Naive thymus-derived CD8-positive, alpha-beta T cell (primary cell): ENCODE results near the gene ODAD3. TPM values are rescaled to one million over a fixed set of nuclear protein-coding genes. Genes with fewer than 3 reads are reported as not detected.
"Not testable (repeated sequence)": the region's sequence is repeated elsewhere in the genome, so short reads cannot be mapped to it uniquely, and the experiment has no call there.

ENCODE experiments used
- ATAC-seq, 2 donors: fragments of 150-1000 bp; cut with Tn5 transposase in 1 of 2; sonication (Bioruptor Pico), chemical (Tn5 transposase) in 1 of 2; 1 replicate in 1 of 2; 2 replicates in 1 of 2; pipeline ENCODE4 v1.10.0; 2021; ENCODE audit warnings: mild to moderate bottlenecking in 2 of 2, moderate library complexity in 2 of 2
- POLR2A ChIA-PET: fragments of 350-600 bp; sonication (Branson Sonifier 250); formaldehyde crosslinking; loops from one replicate; lab custom pipeline; 2021; ENCODE audit warnings: antibody characterized with exemption; lab: Charles Lee
- DNase-seq, 10 donors: peaks; one replicate each; pipeline versions ENCODE4 v3.0.0 to v3.0.0-alpha.2; 2020 to 2022
- H3K27ac Mint-ChIP-seq, 10 donors: one replicate each; pipeline ENCODE4 v1.8.0; 2020 to 2022; ENCODE audit warnings: mild to moderate bottlenecking in 10 of 10, mixed read lengths in 10 of 10, moderate library complexity in 4 of 10, inconsistent platforms in 1 of 10
- H3K27me3 Mint-ChIP-seq, 5 donors: one replicate each; pipeline ENCODE4 v1.8.0; 2021 to 2022; ENCODE audit warnings: mixed read lengths in 5 of 5
- H3K36me3 Mint-ChIP-seq, 3 donors: one replicate each; pipeline ENCODE4 v1.8.0; 2020 to 2022; ENCODE audit warnings: mixed read lengths in 3 of 3, mild to moderate bottlenecking in 2 of 3, inconsistent platforms in 1 of 3
- H3K4me1 Mint-ChIP-seq, 4 donors: one replicate each; pipeline ENCODE4 v1.8.0; 2021 to 2022; ENCODE audit warnings: mixed read lengths in 4 of 4
- H3K4me3 Mint-ChIP-seq, 10 donors: one replicate each; pipeline ENCODE4 v1.8.0; 2020 to 2022; ENCODE audit warnings: mild to moderate bottlenecking in 10 of 10, mixed read lengths in 10 of 10, moderate library complexity in 6 of 10, inconsistent platforms in 1 of 10
- H3K9me3 Mint-ChIP-seq, 9 donors: one replicate each; pipeline ENCODE4 v1.8.0; 2020 to 2022; ENCODE audit warnings: mixed read lengths in 9 of 9, mild to moderate bottlenecking in 3 of 9, inconsistent platforms in 1 of 9, moderate library complexity in 1 of 9
- polyA plus RNA-seq, 3 donors: library from polyadenylated mRNA; unstranded; fragments of 300-500 nt; fragmentation: Illumina TruSeq; gene quantifications; one replicate each; pipeline ENCODE4 v1.2.3, GENCODE V29; 2021
- total RNA-seq, 8 experiments: library from RNA in 2 of 8; stranded (reverse) in 2 of 8; gene quantifications; one replicate each; pipeline ENCODE4 v1.2.3 and lab custom pipeline; 2021 to 2026

ODAD3 gene
- total and polyA plus RNA-seq, 5 experiments from 2014 or later: not detected

GRCh38 chr19:11410682-11411081 lies 24.2 kb downstream of the ODAD3 start:
- POLR2A ChIA-PET: no interaction called here
- Mint-ChIP-seq H3K36me3 (no peaks in the 10 kb centered on the region), H3K27me3 (peaks cover 0 to 37% (median 12%) of the 10 kb centered on the region in 5 donors), H3K9me3 (no peaks in the 10 kb centered on the region), H3K4me1 (peaks cover 0 to 2% (median 0%) of the 10 kb centered on the region in 4 donors), H3K4me3 (no peak overlapping the region), H3K27ac (no peak overlapping the region)
- DNase-seq (no peak), ATAC-seq (no peak)

GRCh38 chr19:11408591-11408990 lies 26.3 kb downstream of the ODAD3 start:
- Mint-ChIP-seq H3K27me3 (peaks cover 0 to 33% (median 12%) of the 10 kb centered on the region in 5 donors), H3K4me3 (no peak overlapping the region), H3K4me1 (peaks cover 0 to 2% (median 0%) of the 10 kb centered on the region in 4 donors), H3K9me3 (no peaks in the 10 kb centered on the region), H3K27ac (no peak overlapping the region), H3K36me3 (no peaks in the 10 kb centered on the region)
- DNase-seq (no peak), ATAC-seq (no peak)
- POLR2A ChIA-PET: no interaction called here

DNA sequence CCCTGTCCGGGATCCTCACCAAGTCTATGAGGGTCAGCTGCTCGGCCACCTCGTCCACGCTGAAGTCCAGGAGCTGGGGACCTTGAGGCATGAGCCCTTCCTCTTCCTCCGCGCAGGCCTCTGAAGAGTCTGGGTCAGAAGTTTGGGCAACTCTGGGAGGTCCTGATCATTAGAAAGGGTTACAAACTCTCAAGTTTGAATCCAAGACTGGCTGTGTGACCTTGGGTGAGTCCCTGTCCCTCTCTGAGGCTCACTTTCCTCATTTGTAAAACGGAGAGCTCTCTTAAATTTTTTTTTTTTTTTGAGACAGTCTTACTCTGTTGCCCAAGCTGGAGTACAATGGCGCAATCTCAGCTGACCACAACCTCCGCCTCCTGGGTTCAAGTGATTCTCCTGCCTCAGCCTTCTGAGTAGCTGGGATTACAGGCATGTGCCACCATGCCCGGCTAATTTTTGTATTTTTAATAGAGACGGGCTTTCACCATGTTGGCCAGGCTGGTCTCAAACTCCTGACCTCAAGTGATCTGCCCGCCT lies 28.2 kb downstream of the ODAD3 start:
- H3K36me3 Mint-ChIP-seq, ATAC-seq, H3K4me1 Mint-ChIP-seq, H3K9me3 Mint-ChIP-seq, H3K4me3 Mint-ChIP-seq, DNase-seq, POLR2A ChIA-PET: not testable (repeated sequence)
- peaks cover 0 to 33% (median 12%) of the 10 kb centered on the region in 5 donors for H3K27me3 Mint-ChIP-seq
- H3K27ac Mint-ChIP-seq: peak overlapping the region in 1 of 10 donors; percentile 43

GRCh38 chr19:11405846-11406643 lies 28.9 kb downstream of the ODAD3 start:
- ATAC-seq: peak; percentile 56 to 76
- no peak overlapping the region for H3K27ac Mint-ChIP-seq

DNA sequence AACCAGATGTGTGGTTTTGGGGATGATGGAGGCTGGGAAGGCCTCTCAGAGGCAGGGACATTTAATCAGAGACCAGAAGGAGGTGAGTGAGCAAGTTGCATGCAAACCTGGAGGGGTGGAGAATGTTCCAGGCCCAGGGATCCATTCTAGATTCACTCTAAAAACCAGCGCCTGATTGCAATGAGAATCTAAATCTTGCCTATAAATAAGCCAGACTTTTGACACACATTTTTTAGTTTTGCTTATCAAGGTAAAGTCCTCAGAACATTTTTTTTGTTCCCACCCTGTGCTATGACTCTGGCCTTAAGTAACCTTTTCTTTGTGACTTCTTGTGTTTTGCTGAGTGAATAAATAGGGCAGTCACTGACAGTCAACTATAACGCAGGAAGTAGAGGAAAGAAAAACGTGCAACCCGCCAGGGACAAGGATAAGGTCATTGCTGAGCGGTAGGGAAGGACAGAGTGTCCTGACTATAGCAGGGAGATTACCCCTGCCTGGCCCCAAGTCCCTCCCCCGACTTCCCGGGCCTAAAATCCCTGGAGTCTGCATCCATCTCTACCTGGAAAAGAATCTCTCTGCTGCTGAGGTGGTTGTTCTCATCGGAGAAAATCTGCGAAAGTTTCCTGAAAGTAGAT lies 30.2 kb downstream of the ODAD3 start:
- POLR2A ChIA-PET: no interaction called here
- no peaks in the 10 kb centered on the region for H3K36me3 Mint-ChIP-seq
- ATAC-seq (no peak), DNase-seq (no peak)
- no peaks in the 10 kb centered on the region for H3K9me3 Mint-ChIP-seq
- H3K27me3 Mint-ChIP-seq: peaks cover 3 to 33% (median 17%) of the 10 kb centered on the region in 5 donors
- peaks cover 0 to 2% (median 0%) of the 10 kb centered on the region in 4 donors for H3K4me1 Mint-ChIP-seq
- no peak overlapping the region for H3K4me3 Mint-ChIP-seq
- H3K27ac Mint-ChIP-seq: no peak overlapping the region

More at GRCh38 chr19:11405846-11406643, 28.9 kb downstream of the ODAD3 start:
- Mint-ChIP-seq H3K9me3 (no peaks in the 10 kb centered on the region), H3K4me1 (peaks cover 0 to 2% (median 0%) of the 10 kb centered on the region in 4 donors), H3K36me3 (no peaks in the 10 kb centered on the region), H3K27me3 (peaks cover 0 to 31% (median 12%) of the 10 kb centered on the region in 5 donors), H3K4me3 (no peak overlapping the region)
- DNase-seq: peak in 2 of 10 donors; percentile 26 to 27
- POLR2A ChIA-PET: interaction anchor here (0.7 kb wide), 1 partner anchor 114 kb away, joined by 3 read pairs; no protein-coding TSS in a partner anchor

DNA sequence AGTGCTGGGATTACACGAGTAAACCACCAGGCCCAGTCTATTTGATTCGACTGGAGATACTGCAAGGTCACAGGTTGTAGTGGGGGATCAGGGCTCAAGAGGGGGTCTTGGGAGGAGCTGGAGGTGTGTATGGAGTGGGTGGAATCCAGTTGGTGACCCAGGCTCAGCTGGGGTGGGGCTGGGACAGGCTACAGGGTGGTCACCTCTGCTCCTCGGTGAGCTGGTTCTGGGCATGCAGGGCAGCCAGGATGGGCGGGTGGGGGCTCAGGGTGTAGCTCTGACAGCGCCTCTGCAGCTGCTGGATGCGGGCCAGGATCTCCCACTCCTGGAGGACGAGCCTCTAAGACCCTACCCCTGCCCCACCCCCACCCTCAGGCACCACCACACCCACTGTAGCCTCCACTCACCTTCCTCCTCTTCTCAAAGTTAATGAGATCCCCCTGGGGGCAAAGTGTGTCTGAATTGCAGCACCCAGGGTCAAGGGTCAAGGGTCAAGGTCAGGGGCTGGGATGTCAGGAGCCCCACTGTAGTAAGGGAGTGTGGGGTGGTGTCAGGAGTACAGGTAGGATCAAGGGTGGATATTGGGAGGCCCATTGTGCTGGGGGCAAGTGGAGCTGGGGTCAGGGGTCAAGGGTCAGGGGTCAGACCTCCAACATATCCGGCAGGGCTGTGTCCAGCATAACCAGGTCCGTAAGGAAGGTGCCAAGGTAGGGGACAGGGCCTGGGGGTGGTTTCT lies 32.9 kb downstream of the ODAD3 start:
- POLR2A ChIA-PET: interaction anchor here (1.0 to 1.1 kb wide), 2 partner anchors 19 to 21 kb away, joined by 3 to 4 read pairs; no protein-coding TSS in a partner anchor
- H3K4me1 Mint-ChIP-seq: peaks cover 0 to 2% (median 0%) of the 10 kb centered on the region in 4 donors

DNA sequence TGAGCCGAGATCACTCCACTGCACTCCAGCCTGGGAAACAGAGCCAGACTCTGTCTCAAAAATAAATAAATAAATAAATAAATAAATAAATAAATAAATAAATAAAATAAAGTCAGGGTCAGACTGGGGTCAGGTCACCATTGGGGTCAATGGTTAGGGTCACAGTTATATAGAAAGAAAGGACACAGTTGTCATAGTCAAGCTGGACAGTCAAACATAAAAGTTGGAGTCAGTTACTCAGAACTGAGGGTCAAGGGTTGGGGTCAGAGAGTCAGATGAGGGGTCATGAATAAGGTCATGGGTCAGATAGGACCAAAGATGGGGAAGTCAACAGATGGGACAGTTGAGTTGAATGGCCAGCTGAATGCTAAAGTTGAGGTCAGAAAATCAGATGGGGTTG lies 34.1 kb downstream of the ODAD3 start:
- ATAC-seq (no peak), DNase-seq (no peak)
- POLR2A ChIA-PET: no interaction called here
- H3K4me1 Mint-ChIP-seq: no peaks in the 10 kb centered on the region
- H3K4me3 Mint-ChIP-seq: no peak overlapping the region
- peaks cover 0 to 3% (median 0%) of the 10 kb centered on the region in 9 donors for H3K9me3 Mint-ChIP-seq
- no peaks in the 10 kb centered on the region for H3K36me3 Mint-ChIP-seq
- peaks cover 3 to 14% (median 4%) of the 10 kb centered on the region in 5 donors for H3K27me3 Mint-ChIP-seq
- H3K27ac Mint-ChIP-seq: peak overlapping the region in 1 of 10 donors; percentile 56

More for the DNA sequence above, 32.9 kb downstream of the ODAD3 start:
- Mint-ChIP-seq H3K36me3 (no peaks in the 10 kb centered on the region), H3K9me3 (no peaks in the 10 kb centered on the region), H3K4me3 (no peak overlapping the region), H3K27ac (peak overlapping the region in 1 of 10 donors; percentile 53), H3K27me3 (peaks cover 3 to 20% (median 7%) of the 10 kb centered on the region in 5 donors)
- ATAC-seq: no peak
- no peak for DNase-seq

DNA sequence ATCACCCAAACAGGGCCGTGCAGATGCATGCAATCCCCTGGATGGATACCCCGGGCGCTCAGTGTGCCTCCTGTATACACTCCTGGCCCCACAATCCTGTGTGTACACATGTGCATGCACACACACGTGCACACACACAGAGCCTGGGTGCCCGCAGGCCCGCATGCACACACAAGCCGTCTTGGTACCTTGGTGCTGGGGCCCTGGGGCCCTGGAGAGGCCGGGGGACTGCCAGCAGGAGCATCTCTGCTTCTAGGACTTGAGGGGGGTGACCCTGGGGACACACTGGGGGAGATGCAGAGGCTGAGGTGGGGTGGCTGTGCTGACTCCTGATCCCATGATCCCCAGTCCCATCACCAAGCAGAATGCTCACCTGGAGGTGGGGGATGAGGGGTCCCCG lies 35.3 kb downstream of the ODAD3 start:
- no peak overlapping the region for H3K4me3 Mint-ChIP-seq
- H3K4me1 Mint-ChIP-seq: peaks cover 0 to 4% (median 0%) of the 10 kb centered on the region in 4 donors
- POLR2A ChIA-PET: no interaction called here
- H3K9me3 Mint-ChIP-seq: peaks cover 0 to 3% (median 0%) of the 10 kb centered on the region in 9 donors
- ATAC-seq (no peak), DNase-seq (no peak)
- H3K27ac Mint-ChIP-seq: no peak overlapping the region
- peaks cover 4 to 18% (median 8%) of the 10 kb centered on the region in 5 donors for H3K27me3 Mint-ChIP-seq
- H3K36me3 Mint-ChIP-seq: no peaks in the 10 kb centered on the region

DNA sequence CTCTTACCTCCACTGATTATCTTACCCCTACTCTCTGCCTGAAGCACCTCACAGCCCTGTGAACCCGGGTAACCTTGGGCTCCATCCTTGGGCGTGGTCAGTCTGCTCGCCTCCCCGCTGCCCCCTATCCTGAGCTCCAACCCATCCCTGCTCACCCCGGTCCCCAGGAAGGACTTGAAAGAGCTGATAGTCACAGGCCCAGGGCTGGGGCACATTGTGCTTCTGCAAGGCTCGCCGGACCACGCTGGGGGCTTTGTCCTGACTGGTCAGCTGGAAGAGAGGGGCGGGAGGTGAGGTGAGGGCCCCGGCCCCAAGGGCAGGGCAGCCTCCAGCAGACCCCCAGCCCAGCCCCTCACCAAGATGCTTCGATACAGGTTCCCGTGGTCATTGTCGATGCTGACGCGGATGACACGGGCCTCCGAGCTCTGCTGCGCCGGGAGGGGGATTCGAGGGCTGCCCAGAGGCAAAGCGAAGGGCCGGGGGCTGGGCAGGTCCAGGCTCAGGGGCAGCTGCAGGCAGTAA lies 37.8 kb downstream of the ODAD3 start:
- POLR2A ChIA-PET: no interaction called here
- DNase-seq (peak in 1 of 10 donors; percentile 59), ATAC-seq (no peak)
- Mint-ChIP-seq H3K4me3 (no peak overlapping the region), H3K27me3 (peaks cover 4 to 21% (median 8%) of the 10 kb centered on the region in 5 donors), H3K27ac (no peak overlapping the region), H3K9me3 (peaks cover 0 to 3% (median 0%) of the 10 kb centered on the region in 9 donors), H3K36me3 (no peaks in the 10 kb centered on the region), H3K4me1 (peaks cover 0 to 4% (median 0%) of the 10 kb centered on the region in 4 donors)

DNA sequence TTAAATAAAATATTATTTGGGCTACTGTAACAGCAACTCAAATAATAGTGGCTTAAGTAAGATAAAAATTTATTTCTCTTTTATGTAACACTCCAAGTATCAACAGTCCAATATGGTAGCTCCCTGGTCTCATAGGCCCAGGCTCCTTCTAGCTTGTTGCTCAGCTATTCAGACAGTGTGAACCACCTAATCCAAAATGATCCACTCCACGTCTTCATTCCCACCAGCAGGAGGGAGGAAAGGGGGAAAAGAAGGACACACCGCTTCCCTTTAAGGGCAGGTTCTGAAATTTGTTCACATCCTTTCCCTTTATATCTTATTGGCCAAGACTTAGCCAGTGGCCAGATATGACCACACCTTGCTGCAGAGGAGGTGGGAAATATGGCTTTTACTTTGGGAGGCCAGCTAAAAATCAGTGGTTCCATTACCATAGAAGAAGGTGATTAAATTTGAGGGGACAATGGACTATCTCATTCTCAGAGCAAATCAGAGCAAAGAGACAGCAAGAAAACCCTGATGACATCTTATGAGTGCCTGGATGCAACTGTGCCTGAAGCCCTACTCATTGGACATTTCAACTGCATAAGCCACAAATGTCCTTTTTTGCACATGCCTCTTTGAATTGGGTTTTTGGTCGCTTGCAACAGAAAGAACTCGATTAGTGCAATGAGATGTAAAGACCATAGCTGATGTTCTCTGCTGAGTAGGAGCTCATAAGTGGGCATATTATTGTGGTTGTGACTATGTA lies 43.8 kb downstream of the ODAD3 start:
- no peak overlapping the region for H3K4me3 Mint-ChIP-seq
- no peaks in the 10 kb centered on the region for H3K36me3 Mint-ChIP-seq
- H3K27me3 Mint-ChIP-seq: peaks cover 0 to 10% (median 4%) of the 10 kb centered on the region in 5 donors
- POLR2A ChIA-PET: interaction anchor here (0.7 to 1.0 kb wide), 2 partner anchors 17 to 45 kb away, joined by 3 to 4 read pairs; partner anchors contain the start of genes CCDC159, SWSAP1 and TMEM205
- DNase-seq (no peak), ATAC-seq (no peak)
- H3K4me1 Mint-ChIP-seq: peaks cover 4 to 8% (median 6%) of the 10 kb centered on the region in 4 donors
- peaks cover 0 to 9% (median 0%) of the 10 kb centered on the region in 9 donors for H3K9me3 Mint-ChIP-seq
- no peak overlapping the region for H3K27ac Mint-ChIP-seq

DNA sequence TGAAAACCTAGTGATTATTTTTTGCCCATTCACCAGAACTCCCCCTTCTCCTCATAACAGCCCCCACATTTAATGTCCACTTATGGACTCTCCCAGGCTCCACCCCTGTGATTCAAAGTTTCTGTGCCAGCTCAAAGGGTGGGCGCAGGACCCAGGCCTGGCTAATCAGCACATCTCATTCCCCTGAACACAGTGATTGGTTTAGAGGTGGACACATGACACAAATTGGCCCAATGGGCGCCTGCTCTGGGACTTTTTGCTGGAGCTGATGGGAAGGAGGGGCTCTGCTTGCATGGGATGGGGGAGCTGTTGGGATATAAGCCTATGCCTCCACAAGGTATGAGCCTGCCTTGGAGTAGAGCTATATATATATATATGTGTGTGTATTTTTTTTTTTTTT lies 44.6 kb downstream of the ODAD3 start:
- ATAC-seq (no peak), DNase-seq (no peak)
- POLR2A ChIA-PET: no interaction called here
- peaks cover 3 to 8% (median 6%) of the 10 kb centered on the region in 4 donors for H3K4me1 Mint-ChIP-seq
- H3K36me3 Mint-ChIP-seq: no peaks in the 10 kb centered on the region
- no peak overlapping the region for H3K4me3 Mint-ChIP-seq
- H3K9me3 Mint-ChIP-seq: peaks cover 0 to 9% (median 0%) of the 10 kb centered on the region in 9 donors
- H3K27me3 Mint-ChIP-seq: peaks cover 0 to 6% (median 3%) of the 10 kb centered on the region in 5 donors
- no peak overlapping the region for H3K27ac Mint-ChIP-seq
